ENCODE measurements around the gene CMKLR1. TPM values are rescaled to one million over a fixed set of nuclear protein-coding genes. Genes with fewer than 3 reads are reported as not detected.

CMKLR1 gene
- total RNA-seq, 1 experiment from 2014 or later: 0.66 TPM

- no peak overlapping the region for H3K27ac Mint-ChIP-seq
- H3K56ac ChIP-seq (ENCODE audit: insufficient read length, low read depth, low read length): no peak overlapping the region
- no CpG with 5 or more reads among the region's 3 CpGs for WGBS (ENCODE audit: extremely low coverage, insufficient read length, low lambda C conversion rate)
These were observed 79.1 kb downstream of the CMKLR1 start for GRCh38 chr12:108260039-108260438.

More at GRCh38 chr12:108260039-108260438, 79.1 kb downstream of the CMKLR1 start:
- no peaks in the 10 kb centered on the region for H3K23me2 ChIP-seq (ENCODE audit: insufficient read length, low read depth, low read length, poor library complexity, severe bottlenecking)
- H2BK12ac ChIP-seq (ENCODE audit: insufficient read length, low read depth, low read length): no peak overlapping the region
- no peak overlapping the region for H3K4me3 Mint-ChIP-seq
- H3K27ac ChIP-seq (ENCODE audit: insufficient read length, low read depth, low read length): no peak overlapping the region
- peaks cover 9% of the 10 kb centered on the region for H3K27me3 Mint-ChIP-seq (ENCODE audit: low read depth)
- H4K5ac ChIP-seq (ENCODE audit: insufficient read length, low read depth, low read length): no peak overlapping the region
- H3K27me3 ChIP-seq (ENCODE audit: insufficient read depth, low read length): no peaks in the 10 kb centered on the region
- H2BK15ac ChIP-seq (ENCODE audit: low read depth, low read length): no peak overlapping the region
- no peak overlapping the region for H3K23ac ChIP-seq (ENCODE audit: insufficient read length, low read depth, low read length)
- H3K14ac ChIP-seq (ENCODE audit: insufficient read depth, low read length): no peak overlapping the region
- H3K79me1 ChIP-seq (ENCODE audit: insufficient read depth, low read depth, low read length, poor library complexity, severe bottlenecking): no peaks in the 10 kb centered on the region
- H3K4me1 ChIP-seq (ENCODE audit: insufficient read depth, low read length): no peaks in the 10 kb centered on the region
- no peak for DNase-seq
- H2BK20ac ChIP-seq (ENCODE audit: low read depth, low read length, poor library complexity, severe bottlenecking): no peak overlapping the region
- no peak overlapping the region for H3K4ac ChIP-seq (ENCODE audit: low read depth, low read length)
- H2BK5ac ChIP-seq (ENCODE audit: insufficient read length, low read length): no peak overlapping the region
- H4K91ac ChIP-seq (ENCODE audit: insufficient read length, low read depth, low read length): no peak overlapping the region
- peaks cover 14% of the 10 kb centered on the region in 2 experiments for H3K4me1 Mint-ChIP-seq
- peaks cover 23 to 37% of the 10 kb centered on the region in 2 experiments for H3K9me3 Mint-ChIP-seq
- no peak overlapping the region for H2BK120ac ChIP-seq (ENCODE audit: low read depth, low read length, poor library complexity, severe bottlenecking)
- H3K4me2 ChIP-seq (ENCODE audit: insufficient read depth, insufficient read length, low read length): no peak overlapping the region
- no peak for TF ChIP-seq CTCF (conservative IDR thresholded peaks at IDR 0.05)
- H2AFZ ChIP-seq (ENCODE audit: low read length): no peak overlapping the region
- H3K9me3 ChIP-seq (ENCODE audit: control insufficient read depth, low read depth, low read length): peaks cover 6% of the 10 kb centered on the region
- no peak overlapping the region for H3K9ac ChIP-seq (ENCODE audit: extremely low read depth, insufficient read length, low read length)
- no peaks in the 10 kb centered on the region for H4K20me1 ChIP-seq (ENCODE audit: control insufficient read depth, insufficient read depth, insufficient read length)
- H3K36me3 Mint-ChIP-seq (ENCODE audit: insufficient read depth in 1 of 3, low read depth in 3 of 3): peaks cover 8 to 28% (median 15%) of the 10 kb centered on the region in 3 experiments
- H4K8ac ChIP-seq (replicated peaks; ENCODE audit: insufficient read length, low read depth, low read length): no peak overlapping the region
- no peak overlapping the region for H3T11ph ChIP-seq (ENCODE audit: low read length)
- H2AK5ac ChIP-seq (ENCODE audit: insufficient read length, low read length): no peak overlapping the region
- H3K18ac ChIP-seq (ENCODE audit: insufficient read length, low read depth, low read length): no peak overlapping the region
- no peaks in the 10 kb centered on the region for H3K79me2 ChIP-seq (ENCODE audit: insufficient read depth, low read length)

All from H9 (cell line).